Measurements from ENCODE around the gene PCGF2.
A peak's percentile ranks its signal among the peaks of the same experiment; 100 is the strongest.

Gene PCGF2

GRCh38 chr17:38751144-38751807, 3.1 kb upstream of the PCGF2 start:
- no peak for DNase-seq

- no peak for DNase-seq
These were observed 2.4 kb upstream of the PCGF2 start for GRCh38 chr17:38750312-38751121.

- DNase-seq: no peak
These were observed 1.8 kb upstream of the PCGF2 start for GRCh38 chr17:38750044-38750311.

GRCh38 chr17:38749223-38750043, 1.3 kb upstream of the PCGF2 start:
- no peak for DNase-seq

- no peak for DNase-seq
These were observed 721 bp upstream of the PCGF2 start for GRCh38 chr17:38748892-38749222.

GRCh38 chr17:38747463-38748148, 530 bp downstream of the PCGF2 start:
- no peak for DNase-seq

GRCh38 chr17:38746849-38747462, 1.2 kb downstream of the PCGF2 start:
- no peak for DNase-seq

- no peak for DNase-seq
These were observed 1.9 kb downstream of the PCGF2 start for GRCh38 chr17:38746004-38746848.

GRCh38 chr17:38745545-38745944, 2.6 kb downstream of the PCGF2 start:
- DNase-seq: no peak

- no peak for DNase-seq
These were observed 4.5 kb downstream of the PCGF2 start for GRCh38 chr17:38743556-38744171.

- no peak for DNase-seq
These were observed 5.5 kb downstream of the PCGF2 start for GRCh38 chr17:38742411-38743308.

- DNase-seq: no peak
These were observed 6.2 kb downstream of the PCGF2 start for GRCh38 chr17:38741921-38742410.

- DNase-seq: no peak
These were observed 6.7 kb downstream of the PCGF2 start for GRCh38 chr17:38741461-38741860.

GRCh38 chr17:38740806-38741205, 7.3 kb downstream of the PCGF2 start:
- no peak for DNase-seq

- DNase-seq: no peak
These were observed 8.1 kb downstream of the PCGF2 start for GRCh38 chr17:38740044-38740443.

GRCh38 chr17:38739305-38739704, 8.8 kb downstream of the PCGF2 start:
- DNase-seq: no peak

GRCh38 chr17:38738686-38739085, 9.4 kb downstream of the PCGF2 start:
- no peak for DNase-seq

- DNase-seq: no peak
These were observed 10.0 kb downstream of the PCGF2 start for GRCh38 chr17:38738007-38738662.

- DNase-seq: peak; percentile 68
These were observed 12.8 kb downstream of the PCGF2 start for GRCh38 chr17:38735161-38735997.

All from stimulated activated CD4-positive, alpha-beta T cell treated with anti-CD3 and anti-CD28 coated beads, Interleukin-1b, Interleukin-23, amount 100 ng/mL, for 48 hours (primary cell).